Measurements from ENCODE around the gene DHRS13. TPM values are rescaled to one million over a fixed set of nuclear protein-coding genes. Genes with fewer than 3 reads are reported as not detected.

Gene DHRS13
- total RNA-seq, 1 donor from 2014 or later: 12.4 TPM

- no peaks in the 10 kb centered on the region for H3K9me3 Mint-ChIP-seq
- H3K36me3 Mint-ChIP-seq: peaks cover 13% of the 10 kb centered on the region
- TF ChIP-seq CTCF (IDR thresholded peaks at IDR 0.05; ENCODE audit: unreplicated experiment): no peak
- no peak overlapping the region for H3K27ac Mint-ChIP-seq
- H3K4me1 Mint-ChIP-seq: no peaks in the 10 kb centered on the region
- DNase-seq (ENCODE audit: low spot score in 2 of 2, unreplicated experiment in 2 of 2): no peak
- no peak overlapping the region for H3K4me3 Mint-ChIP-seq
- H3K27me3 Mint-ChIP-seq (ENCODE audit: low read depth): no peaks in the 10 kb centered on the region
Observed at GRCh38 chr17:28862561-28862960, 40.3 kb downstream of the DHRS13 start.

GRCh38 chr17:28861393-28862203 lies 41.3 kb downstream of the DHRS13 start:
- Mint-ChIP-seq H3K4me3 (no peak overlapping the region), H3K27me3 (ENCODE audit: low read depth) (no peaks in the 10 kb centered on the region), H3K36me3 (peaks cover 13% of the 10 kb centered on the region), H3K27ac (no peak overlapping the region), H3K9me3 (no peaks in the 10 kb centered on the region), H3K4me1 (no peaks in the 10 kb centered on the region)
- TF ChIP-seq CTCF (IDR thresholded peaks at IDR 0.05; ENCODE audit: unreplicated experiment): no peak
- no peak for DNase-seq (ENCODE audit: low spot score in 2 of 2, unreplicated experiment in 2 of 2)

GRCh38 chr17:28860363-28860808 lies 42.5 kb downstream of the DHRS13 start:
- Mint-ChIP-seq H3K27ac (no peak overlapping the region), H3K27me3 (ENCODE audit: low read depth) (no peaks in the 10 kb centered on the region), H3K4me1 (peaks cover 4% of the 10 kb centered on the region), H3K9me3 (no peaks in the 10 kb centered on the region), H3K4me3 (no peak overlapping the region), H3K36me3 (peaks cover 13% of the 10 kb centered on the region)
- no peak for DNase-seq (ENCODE audit: low spot score in 2 of 2, unreplicated experiment in 2 of 2)
- no peak for TF ChIP-seq CTCF (IDR thresholded peaks at IDR 0.05; ENCODE audit: unreplicated experiment)

- Mint-ChIP-seq H3K27ac (no peak overlapping the region), H3K27me3 (ENCODE audit: low read depth) (no peaks in the 10 kb centered on the region), H3K4me1 (peaks cover 12% of the 10 kb centered on the region), H3K4me3 (no peak overlapping the region), H3K36me3 (peaks cover 13% of the 10 kb centered on the region), H3K9me3 (no peaks in the 10 kb centered on the region)
- no peak for TF ChIP-seq CTCF (IDR thresholded peaks at IDR 0.05; ENCODE audit: unreplicated experiment)
- DNase-seq (ENCODE audit: low spot score in 2 of 2, unreplicated experiment in 2 of 2): no peak
Observed at GRCh38 chr17:28858801-28859355, 44.0 kb downstream of the DHRS13 start.

- Mint-ChIP-seq H3K4me3 (no peak overlapping the region), H3K36me3 (peaks cover 13% of the 10 kb centered on the region), H3K27me3 (ENCODE audit: low read depth) (no peaks in the 10 kb centered on the region), H3K27ac (no peak overlapping the region), H3K4me1 (peaks cover 12% of the 10 kb centered on the region), H3K9me3 (no peaks in the 10 kb centered on the region)
- DNase-seq (ENCODE audit: low spot score in 2 of 2, unreplicated experiment in 2 of 2): no peak
- TF ChIP-seq CTCF (IDR thresholded peaks at IDR 0.05; ENCODE audit: unreplicated experiment): no peak
Observed at GRCh38 chr17:28857905-28858800, 44.7 kb downstream of the DHRS13 start.

All from mesothelial cell of epicardium (in vitro differentiated cells).